Gastroesophageal sphincter (tissue), 4 donors: ENCODE data around the gene RNU11. TPM values are rescaled to one million over a fixed set of nuclear protein-coding genes. Genes with fewer than 3 reads are reported as not detected.
"Not testable (repeated sequence)": the region's sequence is repeated elsewhere in the genome, so short reads cannot be mapped to it uniquely, and the experiment has no call there.

Experiments used
- ATAC-seq: fragments of 150-250 bp; one replicate; pipeline ENCODE4 v1.9.1; 2016; ENCODE audit warnings: mild to moderate bottlenecking, moderate library complexity
- H3K27ac ChIP-seq, 4 donors: fragments of 200-600 bp; sonication (generic) in 3 of 4; 1 replicate in 3 of 4; 2 replicates in 1 of 4; pipeline ENCODE4 v1.5.1; 2016 to 2019
- H3K27me3 ChIP-seq: fragments of 200-600 bp; sonication (generic); one replicate; pipeline ENCODE4 v1.5.1; 2019
- H3K36me3 ChIP-seq, 2 donors: fragments of 200-600 bp; sonication (generic); one replicate each; pipeline ENCODE4 v1.5.1; 2019; ENCODE audit warnings: control low read depth in 1 of 2
- H3K4me1 ChIP-seq, 3 donors: fragments of 200-600 bp; sonication (generic); 1 replicate in 2 of 3; 2 replicates in 1 of 3; pipeline ENCODE4 v1.5.1; 2016 to 2019; ENCODE audit warnings: control low read depth in 2 of 3
- H3K4me3 ChIP-seq, 2 donors: fragments of 200-600 bp; sonication (generic); one replicate each; pipeline ENCODE4 v1.5.1; 2019; ENCODE audit warnings: mild to moderate bottlenecking in 1 of 2, moderate library complexity in 1 of 2
- H3K9me3 ChIP-seq, 3 donors: fragments of 200-600 bp; sonication (generic); one replicate each; pipeline ENCODE4 v1.5.1; 2017 to 2019; ENCODE audit warnings: control low read depth in 2 of 3
- EP300 ChIP-seq: sonication (generic); formaldehyde crosslinking; IDR thresholded peaks from one replicate; pipeline ENCODE4 v1.6.1; 2017; ENCODE audit warnings: antibody characterized with exemption, mild to moderate bottlenecking
- POLR2A ChIP-seq, 2 donors: fragments of 450-650 bp; IDR thresholded peaks; one replicate each; pipeline ENCODE4 v1.6.1; 2017; ENCODE audit warnings: antibody characterized with exemption in 2 of 2, mild to moderate bottlenecking in 2 of 2, moderate library complexity in 1 of 2
- POLR2AphosphoS5 ChIP-seq: sonication (generic); formaldehyde crosslinking; IDR thresholded peaks from one replicate; pipeline ENCODE4 v1.6.1; 2017; ENCODE audit warnings: antibody characterized with exemption
- WGBS, 2 donors: methylation state at CpG; one replicate each; pipeline ENCODE4 v1.1.5; 2018; ENCODE audit warnings: low coverage in 1 of 2; 5-methylcytosine and 5-hydroxymethylcytosine counted together
- total RNA-seq, 4 donors: library from RNA; depleted of rRNA; stranded (reverse); fragments of >200 nt; gene quantifications; one replicate each; pipeline ENCODE4 v1.1.0, GENCODE V29; 2016
- TF ChIP-seq, protein P1 (sequence below), 4 experiments: fragments of 200-600 bp in 2 of 4; fragments of 450-650 bp in 2 of 4; sonication (generic) in 1 of 4; IDR thresholded peaks; one replicate each; pipeline ENCODE4 v1.5.1; 2017 to 2019; ENCODE audit warnings: antibody characterized with exemption in 4 of 4, mild to moderate bottlenecking in 2 of 4, moderate library complexity in 2 of 4

The RNU11 gene
- total RNA-seq, 4 donors from 2014 or later, result not detected

DNA sequence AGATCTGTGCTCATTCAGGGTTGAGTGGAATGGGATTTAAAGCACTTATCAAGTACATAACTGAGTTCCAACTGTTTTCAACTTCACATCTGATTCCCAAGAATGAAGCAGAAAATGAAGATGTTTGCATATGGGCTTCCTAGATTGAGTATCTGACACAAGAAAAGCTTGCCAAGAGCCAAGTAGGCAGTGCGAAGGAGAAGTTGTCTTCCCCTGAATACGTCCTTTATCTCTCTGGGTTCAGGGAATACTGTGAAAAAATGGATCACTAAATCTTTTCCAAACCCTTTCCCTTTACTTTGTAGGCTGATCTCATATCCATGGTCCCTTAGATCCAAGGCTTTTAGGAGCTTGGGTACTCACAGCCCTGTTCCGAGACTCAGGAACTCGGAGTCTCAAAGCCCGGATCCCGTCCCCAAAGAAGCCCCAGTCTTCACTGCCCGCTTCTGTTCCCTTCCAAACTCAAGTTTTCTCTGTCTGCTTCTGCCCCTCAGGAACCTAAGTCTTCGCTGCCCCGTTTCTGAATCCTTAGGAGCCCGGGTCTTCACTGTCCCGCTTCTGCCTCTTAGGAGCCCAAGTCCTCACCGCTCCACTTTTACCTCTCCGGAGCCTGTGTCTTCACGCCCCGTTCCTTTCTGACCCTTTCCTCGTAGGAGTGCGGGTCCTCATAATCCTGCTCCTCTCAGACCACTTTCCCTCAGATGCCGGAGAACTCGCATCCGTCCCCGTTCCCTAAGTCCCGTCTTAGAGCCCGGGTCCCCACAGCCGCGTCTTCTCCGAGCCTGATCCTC, 6.1 kb upstream of the RNU11 start:
- H3K9me3 ChIP-seq, result no peaks in the 10 kb centered on the region
- H3K27ac ChIP-seq, result peak overlapping the region; percentile 70 to 92 (median 88)
- no peaks in the 10 kb centered on the region for H3K27me3 ChIP-seq
- H3K4me3 ChIP-seq, result peak overlapping the region; percentile 74 to 78
- peak; percentile 55 for ATAC-seq
- 0 to 1% methylated on average over 10 to 26 of the region's 26 CpGs for WGBS, 2 donors
- no peaks in the 10 kb centered on the region for H3K36me3 ChIP-seq
- TF ChIP-seq EP300, result no peak
- H3K4me1 ChIP-seq, result peaks cover 0 to 46% (median 8%) of the 10 kb centered on the region in 3 donors

DNA sequence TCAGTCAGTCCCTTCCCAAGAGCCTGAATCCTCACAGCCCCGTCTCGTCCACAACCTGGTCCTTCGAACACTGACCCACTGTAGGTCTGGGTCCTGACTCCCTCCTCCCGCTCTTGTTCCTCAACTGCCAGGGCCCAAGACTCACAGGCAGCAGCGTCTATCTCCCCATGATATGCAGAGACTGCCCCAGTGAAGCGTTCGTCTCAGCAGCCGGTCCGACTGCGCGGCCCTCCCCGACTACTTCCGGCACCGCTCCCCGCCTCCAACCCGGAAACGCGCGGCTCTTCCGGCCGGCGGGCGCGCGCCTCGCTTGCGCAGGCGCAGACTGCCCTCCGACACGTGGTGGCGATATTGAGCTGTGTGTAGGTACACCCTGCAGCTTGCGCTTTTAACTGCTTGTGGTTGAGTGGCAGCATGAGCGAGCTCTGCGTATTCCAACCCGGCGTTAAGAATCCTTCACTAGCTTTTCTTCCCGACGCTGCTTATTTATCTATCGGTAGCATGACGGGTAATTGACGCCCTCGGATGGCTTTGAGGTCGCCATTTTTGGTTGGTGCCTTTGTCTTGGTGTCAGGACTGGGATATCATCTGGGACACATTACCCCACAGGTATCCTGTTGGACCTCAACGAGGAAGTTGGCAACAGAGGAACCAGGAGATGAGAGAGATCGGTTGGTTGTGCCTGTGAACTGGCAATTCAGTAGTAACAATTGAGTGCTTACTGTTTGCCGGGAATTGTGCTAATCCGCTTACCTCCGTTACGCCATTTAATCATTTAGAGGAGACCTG, 5.4 kb upstream of the RNU11 start, which contains the start of gene TAF12:
TSS of gene TAF12 (minus strand) at position 221 of the 789 bp plus-strand sequence. CDS start 20,986 bp downstream, outside the sequence.
- Histone ChIP-seq H3K4me3 (peak within 1 kb of the TSS; percentile 74 to 78), H3K36me3 (no peaks in the 10 kb centered on the region), H3K9me3 (no peaks in the 10 kb centered on the region), H3K4me1 (peaks cover 0 to 54% (median 13%) of the 10 kb centered on the region in 3 donors), H3K27ac (peak within 1 kb of the TSS; percentile 70 to 92 (median 88)), H3K27me3 (no peaks in the 10 kb centered on the region)
- peak; percentile 97 for ATAC-seq
- TF ChIP-seq POLR2A (IDR thresholded peaks at IDR 0.05), result peak; percentile 95 to 96
- TF ChIP-seq, protein P1, sequence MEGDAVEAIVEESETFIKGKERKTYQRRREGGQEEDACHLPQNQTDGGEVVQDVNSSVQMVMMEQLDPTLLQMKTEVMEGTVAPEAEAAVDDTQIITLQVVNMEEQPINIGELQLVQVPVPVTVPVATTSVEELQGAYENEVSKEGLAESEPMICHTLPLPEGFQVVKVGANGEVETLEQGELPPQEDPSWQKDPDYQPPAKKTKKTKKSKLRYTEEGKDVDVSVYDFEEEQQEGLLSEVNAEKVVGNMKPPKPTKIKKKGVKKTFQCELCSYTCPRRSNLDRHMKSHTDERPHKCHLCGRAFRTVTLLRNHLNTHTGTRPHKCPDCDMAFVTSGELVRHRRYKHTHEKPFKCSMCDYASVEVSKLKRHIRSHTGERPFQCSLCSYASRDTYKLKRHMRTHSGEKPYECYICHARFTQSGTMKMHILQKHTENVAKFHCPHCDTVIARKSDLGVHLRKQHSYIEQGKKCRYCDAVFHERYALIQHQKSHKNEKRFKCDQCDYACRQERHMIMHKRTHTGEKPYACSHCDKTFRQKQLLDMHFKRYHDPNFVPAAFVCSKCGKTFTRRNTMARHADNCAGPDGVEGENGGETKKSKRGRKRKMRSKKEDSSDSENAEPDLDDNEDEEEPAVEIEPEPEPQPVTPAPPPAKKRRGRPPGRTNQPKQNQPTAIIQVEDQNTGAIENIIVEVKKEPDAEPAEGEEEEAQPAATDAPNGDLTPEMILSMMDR (IDR thresholded peaks at IDR 0.05), result peak in 3 of 4 experiments; percentile 47 to 63 (median 62)
- TF ChIP-seq POLR2AphosphoS5, result peak; percentile 93
- no peak for TF ChIP-seq EP300
- WGBS, 2 donors, result 0% methylated on average over 3 of the region's 49 CpGs

DNA sequence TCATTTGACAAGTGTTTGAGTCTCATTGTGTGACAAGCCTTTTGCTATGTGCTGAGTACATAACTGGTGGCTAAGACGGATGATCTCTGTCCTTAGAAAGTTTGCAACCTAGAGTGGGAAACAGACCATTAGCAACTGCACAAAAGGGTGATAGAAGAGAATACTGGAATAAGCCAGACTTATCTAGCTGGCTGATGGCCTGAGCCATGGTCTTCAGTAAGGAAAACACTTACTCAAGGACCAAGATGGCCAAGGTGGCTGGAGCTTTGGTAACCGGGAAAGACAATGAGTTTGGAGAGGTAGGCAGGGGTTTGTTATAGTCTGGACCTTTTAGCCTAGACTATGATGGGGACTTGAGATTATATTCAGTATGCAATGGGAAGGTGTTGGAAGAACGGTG, 3.9 kb upstream of the RNU11 start:
- no peak for ATAC-seq
- peaks cover 0 to 61% (median 17%) of the 10 kb centered on the region in 3 donors for H3K4me1 ChIP-seq
- no peaks in the 10 kb centered on the region for H3K27me3 ChIP-seq
- H3K4me3 ChIP-seq, result no peak overlapping the region
- H3K9me3 ChIP-seq, result no peaks in the 10 kb centered on the region
- H3K36me3 ChIP-seq, result no peaks in the 10 kb centered on the region
- WGBS, 2 donors, result 63 to 77% methylated on average over 3 of the region's 3 CpGs
- TF ChIP-seq POLR2AphosphoS5 (no peak), EP300 (no peak), POLR2A (IDR thresholded peaks at IDR 0.05) (no peak)
- TF ChIP-seq, protein P1 (IDR thresholded peaks at IDR 0.05), result no peak
- H3K27ac ChIP-seq, result peak overlapping the region in 3 of 4 donors; percentile 86 to 92 (median 90)

- not testable (repeated sequence) for H3K27me3 ChIP-seq, H3K9me3 ChIP-seq, ATAC-seq, H3K4me3 ChIP-seq, H3K27ac ChIP-seq, H3K36me3 ChIP-seq
- 93% methylated on average over 7 of the region's 11 CpGs; no CpG with 5 or more reads in 1 of the 2 donors for WGBS, 2 donors
- H3K4me1 ChIP-seq, result peaks cover 0 to 52% (median 17%) of the 10 kb centered on the region in 3 donors
These were observed 3.0 kb upstream of the RNU11 start for GRCh38 chr1:28645406-28645805.

- no peak overlapping the region for H3K27ac ChIP-seq
- TF ChIP-seq POLR2A (IDR thresholded peaks at IDR 0.05) (no peak), EP300 (no peak), POLR2AphosphoS5 (no peak)
- TF ChIP-seq, protein P1 (IDR thresholded peaks at IDR 0.05), result no peak
- 83% methylated on average over 1 of the region's 1 CpG; no CpG with 5 or more reads in 1 of the 2 donors for WGBS, 2 donors
- ATAC-seq, result no peak
- H3K9me3 ChIP-seq, result no peaks in the 10 kb centered on the region
- no peak overlapping the region for H3K4me3 ChIP-seq
- H3K27me3 ChIP-seq, result no peaks in the 10 kb centered on the region
- H3K36me3 ChIP-seq, result no peaks in the 10 kb centered on the region
- peaks cover 0 to 46% (median 17%) of the 10 kb centered on the region in 3 donors for H3K4me1 ChIP-seq
These were observed 2.4 kb upstream of the RNU11 start for GRCh38 chr1:28646040-28646439.
